ENCODE data around the gene TNFRSF18. TPM values are rescaled to one million over a fixed set of nuclear protein-coding genes. Genes with fewer than 3 reads are reported as not detected.
A peak's percentile ranks its signal among the peaks of the same experiment; 100 is the strongest.

Gene TNFRSF18
- total RNA-seq, 1 donor from 2014 or later, result 0.98 TPM

DNA sequence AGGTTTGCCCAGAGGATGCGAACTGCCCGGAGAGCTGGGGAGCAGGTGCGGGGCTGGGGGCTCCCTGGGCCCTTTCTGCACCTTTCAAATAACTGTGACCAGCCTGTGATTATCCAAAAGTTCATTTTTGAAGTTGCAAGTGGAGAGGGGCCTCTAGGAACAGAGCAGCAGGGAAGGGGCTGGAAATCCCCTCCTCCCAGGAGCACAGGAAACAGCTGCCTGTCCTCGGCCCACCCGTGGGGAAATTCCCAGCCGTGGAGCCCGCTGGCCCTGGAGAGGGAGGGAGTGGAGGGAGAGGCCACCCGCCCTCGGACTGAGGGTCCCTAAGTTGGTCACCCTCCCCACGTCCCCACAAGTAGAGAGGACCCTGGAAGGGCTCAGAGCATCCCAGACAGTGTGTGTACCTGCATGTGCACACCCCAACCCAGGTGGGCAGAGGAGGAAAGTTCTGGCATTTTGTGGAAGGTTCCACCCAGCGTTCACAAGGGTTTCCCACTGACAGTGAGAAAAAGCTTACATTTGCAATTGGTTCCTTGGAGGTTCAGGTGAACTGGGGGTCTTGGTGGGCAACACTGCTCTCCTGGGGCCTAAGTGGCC is 8.8 kb upstream of the TNFRSF18 start:
- ATAC-seq, result no peak
- H3K4me1 ChIP-seq, result peaks cover 12% of the 10 kb centered on the region
- no peak for DNase-seq
- H3K36me3 ChIP-seq, result peaks cover 31% of the 10 kb centered on the region
- TF ChIP-seq, protein P1, sequence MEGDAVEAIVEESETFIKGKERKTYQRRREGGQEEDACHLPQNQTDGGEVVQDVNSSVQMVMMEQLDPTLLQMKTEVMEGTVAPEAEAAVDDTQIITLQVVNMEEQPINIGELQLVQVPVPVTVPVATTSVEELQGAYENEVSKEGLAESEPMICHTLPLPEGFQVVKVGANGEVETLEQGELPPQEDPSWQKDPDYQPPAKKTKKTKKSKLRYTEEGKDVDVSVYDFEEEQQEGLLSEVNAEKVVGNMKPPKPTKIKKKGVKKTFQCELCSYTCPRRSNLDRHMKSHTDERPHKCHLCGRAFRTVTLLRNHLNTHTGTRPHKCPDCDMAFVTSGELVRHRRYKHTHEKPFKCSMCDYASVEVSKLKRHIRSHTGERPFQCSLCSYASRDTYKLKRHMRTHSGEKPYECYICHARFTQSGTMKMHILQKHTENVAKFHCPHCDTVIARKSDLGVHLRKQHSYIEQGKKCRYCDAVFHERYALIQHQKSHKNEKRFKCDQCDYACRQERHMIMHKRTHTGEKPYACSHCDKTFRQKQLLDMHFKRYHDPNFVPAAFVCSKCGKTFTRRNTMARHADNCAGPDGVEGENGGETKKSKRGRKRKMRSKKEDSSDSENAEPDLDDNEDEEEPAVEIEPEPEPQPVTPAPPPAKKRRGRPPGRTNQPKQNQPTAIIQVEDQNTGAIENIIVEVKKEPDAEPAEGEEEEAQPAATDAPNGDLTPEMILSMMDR (IDR thresholded peaks at IDR 0.05), result no peak
- no peaks in the 10 kb centered on the region for H3K9me3 ChIP-seq
- H3K4me3 ChIP-seq, result no peak overlapping the region
- intact Hi-C loops (cut with DNase I), result no loop called here
- no peaks in the 10 kb centered on the region for H3K27me3 ChIP-seq
- H3K27ac ChIP-seq, result no peak overlapping the region

- no peaks in the 10 kb centered on the region for H3K9me3 ChIP-seq
- peak within 1 kb of the TSS; percentile 44 for H3K4me3 ChIP-seq
- intact Hi-C loops (cut with DNase I), result no loop called here
- ATAC-seq (peak; percentile 2), DNase-seq (no peak)
- TF ChIP-seq, protein P1 (IDR thresholded peaks at IDR 0.05), result no peak
- H3K36me3 ChIP-seq, result peaks cover 20% of the 10 kb centered on the region
- H3K4me1 ChIP-seq, result peaks cover 12% of the 10 kb centered on the region
- no peaks in the 10 kb centered on the region for H3K27me3 ChIP-seq
- H3K27ac ChIP-seq, result peak within 1 kb of the TSS; percentile 71
Measured at GRCh38 chr1:1213345-1214265, 7.2 kb upstream of the TNFRSF18 start, which contains the start of gene TNFRSF4. Gene TNFRSF4 (minus strand): TSS chr1:1214153. CDS start chr1:1214127, 26 bp downstream.

DNA sequence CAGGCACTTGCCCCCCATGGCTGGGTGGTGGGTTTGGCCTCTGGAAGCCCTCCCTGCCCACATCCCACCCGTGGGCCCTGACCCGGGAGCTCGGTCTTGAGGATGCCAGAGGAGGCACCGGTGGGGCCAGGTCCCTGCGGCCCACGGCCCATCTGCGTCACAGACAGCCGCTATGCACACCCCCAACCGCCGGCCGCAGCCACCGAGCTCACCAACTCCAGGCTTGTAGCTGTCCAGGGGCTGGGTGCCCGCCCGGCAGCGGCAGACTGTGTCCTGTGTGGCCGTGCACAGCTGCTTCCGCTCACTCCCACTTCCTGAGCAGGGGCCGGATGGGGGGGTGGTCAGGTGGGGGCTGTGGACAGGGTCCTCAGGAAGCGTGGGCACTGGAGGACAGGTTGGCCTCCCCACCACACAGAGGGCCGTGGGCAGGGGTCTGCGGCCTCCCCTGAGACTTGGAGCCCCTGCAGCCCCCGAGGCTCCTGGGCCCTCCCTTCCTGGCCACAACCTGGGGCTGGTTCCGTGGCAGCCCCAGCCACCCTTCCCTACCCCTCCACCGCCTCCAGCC is 6.5 kb upstream of the TNFRSF18 start:
- Histone ChIP-seq H3K9me3 (no peaks in the 10 kb centered on the region), H3K27ac (peak overlapping the region; percentile 71), H3K4me1 (peaks cover 12% of the 10 kb centered on the region), H3K27me3 (no peaks in the 10 kb centered on the region), H3K4me3 (peak overlapping the region; percentile 44), H3K36me3 (peaks cover 13% of the 10 kb centered on the region)
- DNase-seq (peak; percentile 78), ATAC-seq (peak; percentile 44)
- intact Hi-C loops (cut with DNase I), result no loop called here
- TF ChIP-seq, protein P1 (IDR thresholded peaks at IDR 0.05), result no peak

DNA sequence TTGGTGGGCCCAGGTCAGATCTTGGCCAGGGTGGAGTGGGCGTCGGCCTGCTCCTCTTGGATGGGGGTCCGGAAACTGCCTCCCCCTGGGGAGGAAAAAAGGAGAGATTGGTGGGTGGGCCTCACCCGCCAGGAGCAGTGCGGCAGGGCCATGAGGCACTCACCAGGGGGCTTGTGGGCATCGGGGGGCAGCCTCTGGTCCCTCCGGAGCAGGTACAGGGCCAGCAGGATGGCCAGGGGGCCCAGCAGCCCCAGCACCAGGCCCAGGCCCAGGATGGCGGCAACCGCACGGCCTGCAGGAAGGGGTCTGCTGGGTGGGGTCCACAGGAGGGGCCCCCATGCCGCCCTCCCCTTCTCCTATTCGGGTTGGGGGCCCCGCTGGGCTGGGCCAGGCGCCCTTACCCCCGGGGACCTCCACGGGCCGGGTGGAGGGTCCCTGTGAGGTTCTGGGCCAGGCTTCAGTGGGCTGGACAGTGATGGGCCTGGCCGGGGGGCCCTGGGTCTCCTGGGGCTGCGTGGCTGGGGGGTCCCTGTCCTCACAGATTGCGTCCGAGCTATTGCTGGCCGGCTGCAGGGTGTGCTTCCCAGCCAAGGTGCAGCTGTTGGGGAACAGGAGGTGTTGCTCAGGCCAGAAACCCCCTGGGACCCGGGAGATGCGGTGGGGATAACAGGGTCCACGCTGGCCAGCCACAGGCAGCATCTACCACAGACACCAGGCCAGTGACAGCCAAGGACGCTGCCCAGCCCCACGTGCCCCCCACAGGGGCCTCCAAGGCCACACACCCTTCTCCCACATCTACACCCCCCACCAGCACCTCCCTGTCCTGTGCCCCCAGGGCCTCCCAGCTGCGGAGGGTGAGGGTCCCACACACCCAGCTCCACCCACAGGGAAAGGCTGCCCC is 5.4 kb upstream of the TNFRSF18 start:
- Histone ChIP-seq H3K36me3 (peaks cover 3% of the 10 kb centered on the region), H3K27ac (peak overlapping the region; percentile 71), H3K27me3 (peaks cover 9% of the 10 kb centered on the region), H3K4me3 (no peak overlapping the region), H3K4me1 (peaks cover 12% of the 10 kb centered on the region), H3K9me3 (no peaks in the 10 kb centered on the region)
- DNase-seq, result no peak
- no peak for ATAC-seq
- TF ChIP-seq, protein P1 (IDR thresholded peaks at IDR 0.05), result no peak
- intact Hi-C loops (cut with DNase I), result no loop called here
